Small intestine (tissue), 7 donors: ENCODE results near the gene CPT1A. TPM values are rescaled to one million over a fixed set of nuclear protein-coding genes. Genes with fewer than 3 reads are reported as not detected.

Source experiments
- DNase-seq, 2 donors: peaks; one replicate each; pipeline versions ENCODE4 v3.0.0 to v3.0.0-alpha.2; 2013
- FAIRE-seq: peaks from 2 replicates; lab custom pipeline; 2012; peaks lifted over from hg19 to GRCh38; lab: Jason Lieb, UNC
- H3K27ac ChIP-seq, 3 donors: one replicate each; pipeline ENCODE4 v1.5.1; 2013; ENCODE audit warnings: low read length in 2 of 3, mild to moderate bottlenecking in 2 of 3, control low read depth in 1 of 3, inconsistent platforms in 1 of 3, low read depth in 1 of 3, moderate library complexity in 1 of 3
- H3K27me3 ChIP-seq, 3 donors: one replicate each; pipeline ENCODE4 v1.6.1; 2013; ENCODE audit warnings: low read length in 3 of 3, inconsistent platforms in 1 of 3; ENCODE audit not compliant: control insufficient read depth in 3 of 3, insufficient read depth in 3 of 3
- H3K36me3 ChIP-seq, 3 donors: one replicate each; pipeline ENCODE4 v1.6.1; 2013; ENCODE audit warnings: low read length in 3 of 3, inconsistent platforms in 1 of 3, low read depth in 1 of 3, mild to moderate bottlenecking in 1 of 3, moderate library complexity in 1 of 3; ENCODE audit not compliant: control insufficient read depth in 3 of 3, insufficient read depth in 2 of 3
- H3K4me1 ChIP-seq, 3 donors: one replicate each; pipeline ENCODE4 v1.6.1; 2013; ENCODE audit warnings: low read length in 2 of 3, inconsistent platforms in 1 of 3, low read depth in 1 of 3, mild to moderate bottlenecking in 1 of 3, moderate library complexity in 1 of 3; ENCODE audit not compliant: control insufficient read depth in 3 of 3, insufficient read depth in 2 of 3
- H3K4me3 ChIP-seq, 3 donors: one replicate each; pipeline ENCODE4 v1.5.1; 2013; ENCODE audit warnings: low read length in 3 of 3, control low read depth in 1 of 3, inconsistent platforms in 1 of 3, low read depth in 1 of 3, mild to moderate bottlenecking in 1 of 3, moderate library complexity in 1 of 3
- H3K9me3 ChIP-seq, 2 donors: one replicate each; pipeline ENCODE4 v1.6.1; 2013; ENCODE audit warnings: low read depth in 1 of 2, low read length in 1 of 2; ENCODE audit not compliant: control insufficient read depth in 2 of 2, insufficient read depth in 1 of 2
- WGBS, 3 donors: extraction: QIAGEN DNeasy Blood & Tissue Kit; methylation state at CpG; one replicate each; pipeline ENCODE4 v1.1.7; 2013; 5-methylcytosine and 5-hydroxymethylcytosine counted together
- polyA plus RNA-seq, 4 donors: library from polyadenylated mRNA; stranded (reverse) in 3 of 4; unstranded in 1 of 4; fragments of 200-250 nt in 3 of 4; fragments of 120-200 nt in 1 of 4; gene quantifications; one replicate each; pipeline versions ENCODE4 v1.2.1 to v1.2.3, GENCODE V29; 2013
- donor health status: healthy with polysubstance abuse.
- donor health status: control.
- donor health status: control.
- donor health status: Bipolar disorder and iron deficiency.
- donor health status: healthy.

The CPT1A gene
- polyA plus RNA-seq, 4 donors = 29.5 to 34.9 (median 31.5) TPM

DNA sequence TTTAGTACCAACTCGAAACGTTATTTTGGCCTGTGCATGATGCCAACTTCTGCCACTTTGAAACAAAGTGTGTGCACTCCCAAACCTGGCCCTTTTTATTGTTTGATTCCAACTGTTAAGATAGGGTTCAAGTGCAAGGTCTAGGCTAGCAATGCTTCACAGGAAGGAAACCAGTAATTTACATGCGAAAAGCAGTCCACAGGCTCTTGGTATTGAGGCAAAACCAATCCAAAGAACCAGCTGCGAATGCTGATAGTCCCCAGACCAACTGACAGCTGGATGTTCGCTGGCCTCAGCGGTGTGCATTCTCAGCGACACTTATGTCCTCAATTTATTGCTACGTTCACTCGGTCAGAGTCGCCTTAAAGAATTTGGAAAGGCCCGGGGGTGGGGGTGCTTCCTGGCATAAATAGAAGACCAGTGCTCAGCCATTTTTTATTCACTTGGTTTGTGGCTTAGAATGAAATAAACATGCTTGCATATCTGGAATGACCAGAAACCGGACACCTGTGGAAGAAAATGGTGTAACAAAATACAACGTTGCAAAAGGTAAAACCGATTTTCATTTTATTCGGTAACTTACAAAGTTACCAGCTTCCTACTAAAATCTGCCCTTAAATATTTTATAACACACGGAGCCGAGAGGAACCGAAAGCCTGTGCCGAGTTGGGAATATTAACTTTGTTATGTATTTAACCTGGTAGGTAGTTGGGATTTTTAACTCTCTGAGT is 1.6 kb downstream of the CPT1A start:
- 3 to 7% (median 4%) methylated on average over 19 of the region's 19 CpGs for WGBS, 3 donors
- peak overlapping the region; percentile 73 to 96 (median 91) for H3K4me3 ChIP-seq
- H3K4me1 ChIP-seq = peaks cover 16 to 59% (median 27%) of the 10 kb centered on the region in 3 donors
- H3K36me3 ChIP-seq = peaks cover 0 to 18% (median 0%) of the 10 kb centered on the region in 3 donors
- no peak for FAIRE-seq
- H3K9me3 ChIP-seq = no peaks in the 10 kb centered on the region
- DNase-seq = peak; percentile 59 to 61
- peaks cover 0 to 8% (median 0%) of the 10 kb centered on the region in 3 donors for H3K27me3 ChIP-seq
- H3K27ac ChIP-seq = peak overlapping the region; percentile 86 to 99 (median 97)

DNA sequence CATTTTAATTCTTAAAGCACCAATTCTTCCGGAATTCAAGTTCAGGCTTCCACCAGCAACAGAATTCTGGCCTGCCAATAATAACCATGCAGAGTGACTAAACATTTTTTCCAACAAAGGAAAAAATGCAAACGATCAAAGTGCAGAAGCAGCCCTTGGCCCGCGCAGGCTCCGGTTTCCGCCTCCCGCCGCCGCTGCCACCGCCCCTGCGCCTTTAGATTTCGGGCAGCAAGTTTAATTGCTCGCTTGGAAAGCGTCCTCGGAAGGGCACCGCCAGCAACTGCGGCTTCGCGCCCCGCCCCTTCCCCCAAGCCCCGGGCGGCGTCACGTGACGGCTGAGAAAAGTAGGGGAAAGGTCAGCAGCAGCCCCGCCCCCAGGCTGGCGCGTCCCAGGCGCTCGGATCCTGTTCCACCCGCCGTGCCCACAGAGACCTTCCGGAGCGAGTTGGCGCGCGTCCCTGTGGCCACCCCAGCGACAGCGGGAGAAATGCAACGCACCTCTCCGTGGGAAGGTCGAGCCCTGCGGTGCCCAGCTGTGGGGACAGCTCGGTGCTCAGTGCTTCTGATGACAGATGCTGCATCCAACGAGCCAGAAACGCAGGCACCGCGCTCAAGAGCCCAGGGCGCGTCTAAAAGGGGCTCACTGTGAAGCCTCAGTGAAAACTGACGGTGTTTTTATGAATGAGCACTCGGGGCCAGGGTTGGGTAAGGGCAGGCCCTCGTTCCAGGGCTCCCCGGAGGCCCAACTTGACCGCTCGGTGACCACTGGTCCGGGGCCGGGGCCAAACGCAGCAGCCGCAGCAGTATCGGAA is 2.5 kb downstream of the CPT1A start:
- 0 to 1% (median 0%) methylated on average over 59 to 61 of the region's 61 CpGs for WGBS, 3 donors
- no peaks in the 10 kb centered on the region for H3K9me3 ChIP-seq
- peak overlapping the region; percentile 86 to 99 (median 97) for H3K27ac ChIP-seq
- no peak for FAIRE-seq
- H3K4me3 ChIP-seq = peak overlapping the region; percentile 38 to 96 (median 73)
- peak; percentile 95 to 98 for DNase-seq
- H3K27me3 ChIP-seq = peaks cover 0 to 8% (median 0%) of the 10 kb centered on the region in 3 donors
- H3K36me3 ChIP-seq = peaks cover 0 to 21% (median 0%) of the 10 kb centered on the region in 3 donors
- peaks cover 17 to 58% (median 27%) of the 10 kb centered on the region in 3 donors for H3K4me1 ChIP-seq

DNA sequence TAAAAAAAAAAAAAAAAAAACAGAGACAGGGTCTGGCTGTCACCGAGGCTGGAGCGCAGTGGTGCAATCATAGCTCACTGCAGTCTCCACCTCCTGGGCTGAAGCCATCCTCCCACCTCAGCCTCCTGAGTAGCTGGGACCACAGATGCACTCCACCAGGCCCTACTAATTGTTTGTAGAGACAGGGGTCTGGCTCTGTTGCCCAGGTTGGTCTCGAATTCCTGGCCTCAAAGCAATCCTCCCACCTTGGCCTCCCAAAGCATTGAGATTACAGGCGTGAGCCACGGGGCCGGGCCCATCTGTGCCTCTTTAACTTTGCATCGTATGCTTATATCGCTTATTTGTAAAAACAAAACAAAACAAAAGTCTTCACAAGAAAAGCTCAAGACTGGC is 3.1 kb downstream of the CPT1A start:
- DNase-seq (peak in 1 of 2 donors; percentile 39), FAIRE-seq (no peak)
- peak overlapping the region; percentile 86 to 99 (median 93) for H3K27ac ChIP-seq
- peaks cover 17 to 54% (median 27%) of the 10 kb centered on the region in 3 donors for H3K4me1 ChIP-seq
- H3K36me3 ChIP-seq = peaks cover 0 to 21% (median 0%) of the 10 kb centered on the region in 3 donors
- no peaks in the 10 kb centered on the region for H3K9me3 ChIP-seq
- 0 to 11% (median 4%) methylated on average over 8 of the region's 8 CpGs for WGBS, 3 donors
- H3K27me3 ChIP-seq = peaks cover 0 to 6% (median 0%) of the 10 kb centered on the region in 3 donors
- peak overlapping the region; percentile 17 to 96 (median 73) for H3K4me3 ChIP-seq

DNA sequence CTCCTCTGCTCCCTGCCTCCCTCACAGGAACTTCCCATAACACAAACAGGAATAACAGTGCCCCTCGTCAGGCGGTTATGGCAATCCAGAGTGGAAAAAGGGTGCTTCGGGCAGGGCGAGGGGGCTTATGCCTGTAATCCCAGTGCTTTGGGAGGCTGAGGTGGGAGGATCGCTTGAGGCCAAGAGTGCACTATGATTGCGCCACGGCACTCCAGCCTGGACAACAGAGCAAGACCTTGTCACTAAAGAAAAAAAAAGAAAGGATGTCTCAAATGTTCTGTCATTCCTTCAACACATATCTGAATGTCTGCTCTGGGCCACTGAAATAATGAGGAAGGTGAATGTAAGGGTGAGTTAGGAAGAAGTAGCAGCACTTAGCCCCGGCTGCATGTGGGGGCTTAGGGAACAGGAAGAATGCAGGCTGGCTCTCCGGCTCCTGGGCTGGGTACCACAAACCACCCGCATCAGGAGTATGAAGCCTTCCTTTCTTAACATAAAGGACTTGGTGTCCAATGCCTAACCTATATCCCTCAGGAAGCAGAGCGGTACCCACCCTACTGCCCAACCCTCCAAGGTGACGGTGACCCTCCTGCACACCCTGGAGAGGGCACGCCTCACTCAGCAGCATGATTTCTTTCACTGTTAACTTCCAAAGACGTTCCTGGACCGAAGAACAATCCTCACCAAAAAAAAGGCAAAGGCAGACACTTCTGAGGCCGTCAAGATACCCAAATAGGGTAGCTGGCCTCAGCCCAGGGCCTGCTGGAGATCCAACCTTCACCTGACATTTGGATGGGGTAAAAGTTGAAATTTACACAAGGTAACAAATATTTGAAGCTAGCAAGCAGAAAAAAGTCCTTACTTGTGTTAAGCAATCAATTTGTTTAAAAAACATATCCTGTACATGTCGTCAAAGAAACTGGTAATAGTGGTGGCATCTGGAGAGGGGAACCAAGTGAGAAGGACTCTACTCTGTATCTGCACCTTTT is 3.8 kb downstream of the CPT1A start:
- FAIRE-seq (no peak), DNase-seq (no peak)
- peaks cover 18 to 52% (median 24%) of the 10 kb centered on the region in 3 donors for H3K4me1 ChIP-seq
- WGBS, 3 donors = 34 to 63% (median 46%) methylated on average over 17 of the region's 17 CpGs
- peak overlapping the region; percentile 86 to 99 (median 93) for H3K27ac ChIP-seq
- peaks cover 0 to 28% (median 0%) of the 10 kb centered on the region in 3 donors for H3K36me3 ChIP-seq
- H3K27me3 ChIP-seq = no peaks in the 10 kb centered on the region
- H3K4me3 ChIP-seq = peak overlapping the region in 2 of 3 donors; percentile 1 to 17
- no peaks in the 10 kb centered on the region for H3K9me3 ChIP-seq

DNA sequence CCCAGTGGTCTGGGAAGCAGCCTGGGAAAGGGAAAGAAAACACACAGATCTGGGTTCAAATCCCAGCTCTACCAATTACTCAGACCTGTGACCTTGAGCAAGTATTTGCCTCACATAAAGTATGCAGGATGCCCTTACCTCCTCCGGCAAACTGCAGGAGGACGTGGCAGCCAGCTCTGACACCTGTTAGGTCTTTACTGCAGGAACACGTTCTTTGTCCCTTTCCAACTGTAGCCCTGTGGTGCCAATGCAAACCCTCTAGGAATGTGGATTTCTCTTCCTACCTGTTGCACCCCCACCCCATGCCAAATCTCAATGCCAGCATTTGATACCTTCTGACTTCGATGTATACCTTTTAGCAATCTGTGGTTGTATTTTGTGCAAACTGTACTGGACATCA is 6.0 kb downstream of the CPT1A start:
- 16 to 63% (median 42%) methylated on average over 4 of the region's 4 CpGs for WGBS, 3 donors
- no peak overlapping the region for H3K4me3 ChIP-seq
- FAIRE-seq (no peak), DNase-seq (peak in 1 of 2 donors; percentile 56)
- peaks cover 20 to 61% (median 25%) of the 10 kb centered on the region in 3 donors for H3K4me1 ChIP-seq
- H3K27me3 ChIP-seq = no peaks in the 10 kb centered on the region
- peak overlapping the region in 2 of 3 donors; percentile 34 to 74 for H3K27ac ChIP-seq
- H3K9me3 ChIP-seq = no peaks in the 10 kb centered on the region
- H3K36me3 ChIP-seq = peaks cover 0 to 32% (median 0%) of the 10 kb centered on the region in 3 donors

DNA sequence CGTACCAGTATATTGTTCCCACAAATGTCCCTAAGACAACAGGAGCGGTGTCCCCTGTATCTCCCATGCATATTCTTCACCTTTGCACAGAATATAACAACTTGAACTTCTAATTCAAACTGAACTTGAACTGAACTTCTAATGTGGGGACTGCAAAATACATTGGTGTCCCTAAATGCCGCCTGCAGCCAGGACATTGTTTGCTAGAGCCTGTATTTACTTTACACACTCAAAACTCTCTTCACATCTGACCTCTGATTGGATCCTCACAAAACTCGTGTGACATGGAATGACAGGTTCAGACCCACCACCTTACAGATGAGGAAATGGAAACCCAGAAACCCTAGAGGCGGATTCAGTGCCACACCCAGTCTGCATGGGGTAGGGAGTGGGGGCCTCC is 6.4 kb downstream of the CPT1A start:
- FAIRE-seq (no peak), DNase-seq (peak in 1 of 2 donors; percentile 37)
- H3K27ac ChIP-seq = peak overlapping the region in 2 of 3 donors; percentile 34 to 74

DNA sequence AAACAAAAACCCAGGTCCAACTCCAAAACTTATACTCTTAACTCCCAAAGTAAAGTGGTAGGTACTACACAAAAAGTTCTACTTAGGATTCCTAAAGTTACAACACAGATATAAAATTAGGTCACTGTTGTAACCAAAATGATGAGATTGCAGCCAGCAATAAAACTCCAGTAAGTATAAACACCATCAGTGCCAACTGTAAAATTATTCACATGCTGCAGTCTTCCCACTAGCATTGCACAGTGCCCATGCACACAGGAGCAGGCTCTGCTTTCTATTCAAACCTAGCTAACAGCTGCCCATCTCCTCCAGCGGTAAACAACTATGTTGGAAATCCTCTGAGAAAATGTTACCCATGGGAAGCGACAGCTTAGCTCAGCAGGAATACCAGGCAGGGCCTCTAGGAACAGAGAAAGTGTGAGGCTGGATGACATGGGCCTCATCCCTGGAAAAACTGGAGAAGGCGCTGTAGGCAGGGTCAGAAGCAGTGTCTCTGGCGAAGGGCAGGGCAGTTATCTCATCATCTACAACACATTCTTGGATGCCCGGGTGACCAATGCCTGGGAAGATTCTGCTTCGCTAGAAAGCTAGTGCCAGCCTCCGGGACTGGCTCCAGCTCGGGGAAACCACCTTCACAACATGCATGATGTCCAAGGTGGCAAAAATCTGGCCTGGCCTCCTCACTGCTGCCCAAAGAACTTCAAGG is 9.1 kb downstream of the CPT1A start:
- DNase-seq (peak; percentile 47 to 60), FAIRE-seq (no peak)
- 23 to 59% (median 50%) methylated on average over 8 of the region's 8 CpGs for WGBS, 3 donors
- Histone ChIP-seq H3K36me3 (peaks cover 0 to 46% (median 0%) of the 10 kb centered on the region in 3 donors), H3K4me1 (peaks cover 18 to 56% (median 18%) of the 10 kb centered on the region in 3 donors), H3K27ac (peak overlapping the region; percentile 26 to 74 (median 74)), H3K9me3 (no peaks in the 10 kb centered on the region), H3K27me3 (no peaks in the 10 kb centered on the region), H3K4me3 (no peak overlapping the region)

More for the DNA sequence above, 6.4 kb downstream of the CPT1A start:
- H3K4me3 ChIP-seq = no peak overlapping the region
- 33 to 66% (median 45%) methylated on average over 5 of the region's 5 CpGs for WGBS, 3 donors
- no peaks in the 10 kb centered on the region for H3K27me3 ChIP-seq
- no peaks in the 10 kb centered on the region for H3K9me3 ChIP-seq
- H3K4me1 ChIP-seq = peaks cover 21 to 64% (median 27%) of the 10 kb centered on the region in 3 donors
- H3K36me3 ChIP-seq = peaks cover 0 to 34% (median 0%) of the 10 kb centered on the region in 3 donors
